Bronchial epithelial cell (primary cell): ENCODE data around the gene GANC. TPM values are rescaled to one million over a fixed set of nuclear protein-coding genes. Genes with fewer than 3 reads are reported as not detected.
"Not testable (repeated sequence)": the region's sequence is repeated elsewhere in the genome, so short reads cannot be mapped to it uniquely, and the experiment has no call there.

ENCODE experiments used
- DNase-seq: peaks from one replicate; pipeline ENCODE4 v3.0.0-alpha.2; 2010; ENCODE audit warnings: low read depth
- FAIRE-seq: peaks from 2 replicates; lab custom pipeline; 2011; peaks lifted over from hg19 to GRCh38; lab: Jason Lieb, UNC
- H3K27me3 ChIP-seq: 2 replicates; pipeline ENCODE4 v1.5.1; 2011; ENCODE audit warnings: low read length; ENCODE audit not compliant: control insufficient read depth, insufficient read depth
- H3K36me3 ChIP-seq: 2 replicates; pipeline ENCODE4 v1.5.1; 2011; ENCODE audit warnings: low read length; ENCODE audit not compliant: control insufficient read depth, insufficient read depth
- H3K4me3 ChIP-seq: 2 replicates; pipeline ENCODE4 v1.5.1; 2011; ENCODE audit warnings: mild to moderate bottlenecking, low read depth, low read length, control low read depth
- CTCF ChIP-seq: IDR thresholded peaks from 2 replicates; pipeline ENCODE4 v1.5.1; 2011; ENCODE audit warnings: mild to moderate bottlenecking, moderate library complexity, low read length, control low read depth, inconsistent platforms; ENCODE audit not compliant: insufficient read depth, severe bottlenecking
- total RNA-seq: library from RNA; depleted of rRNA; stranded (reverse); fragments of >200 nt; gene quantifications from 2 replicates; pipeline ENCODE4 v1.2.1, GENCODE V29; 2014

The GANC gene
- total RNA-seq, 1 donor from 2014 or later, result 13.2 TPM

GRCh38 chr15:42306681-42307080 is 33.7 kb downstream of the GANC start:
- Histone ChIP-seq H3K4me3 (no peak overlapping the region), H3K27me3 (no peaks in the 10 kb centered on the region), H3K36me3 (peaks cover 2% of the 10 kb centered on the region)
- FAIRE-seq (no peak), DNase-seq (no peak)
- TF ChIP-seq CTCF, result no peak

DNA sequence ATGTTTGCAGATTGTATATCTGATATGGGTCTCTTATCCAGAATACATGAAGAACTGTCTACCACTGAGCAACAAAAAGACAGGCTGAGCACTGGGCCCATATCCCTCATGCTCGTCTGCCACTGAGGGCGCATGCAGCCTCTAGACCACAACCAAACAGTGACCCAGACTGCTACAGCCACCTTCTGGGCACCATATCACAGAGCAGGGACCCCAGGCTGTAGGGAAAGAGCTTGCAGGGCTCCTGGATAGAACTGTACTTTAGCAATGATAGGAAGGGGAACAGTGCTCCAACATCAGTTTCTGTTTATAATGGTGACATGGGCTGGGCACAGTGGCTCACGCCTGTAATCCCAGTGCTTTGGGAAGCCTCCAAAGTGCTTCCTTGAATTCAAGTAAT is 40.5 kb downstream of the GANC start:
- TF ChIP-seq CTCF, result no peak
- DNase-seq, result no peak
- Histone ChIP-seq H3K4me3 (no peak overlapping the region), H3K36me3 (peaks cover 4% of the 10 kb centered on the region), H3K27me3 (no peaks in the 10 kb centered on the region)
- peak; percentile 93 for FAIRE-seq

DNA sequence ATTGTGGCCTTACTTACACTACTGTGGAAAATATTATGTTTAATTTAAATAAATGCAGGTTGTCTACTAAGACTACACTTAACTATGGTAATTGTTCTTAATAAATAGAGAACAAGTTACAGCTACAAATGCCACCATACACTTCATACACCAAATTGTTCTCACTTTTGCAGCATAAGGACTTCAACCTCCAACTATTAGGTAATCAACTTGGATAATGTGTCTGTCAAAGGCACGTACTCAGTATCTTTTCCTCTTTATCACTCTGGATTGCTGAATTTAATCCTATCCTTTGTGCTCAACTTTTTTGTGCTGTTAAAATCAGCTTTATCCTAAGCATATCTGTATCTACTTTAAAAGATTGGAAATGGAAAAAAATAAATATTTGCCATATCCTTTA is 41.8 kb downstream of the GANC start:
- DNase-seq, result no peak
- no peak for FAIRE-seq
- Histone ChIP-seq H3K4me3 (no peak overlapping the region), H3K36me3 (peaks cover 4% of the 10 kb centered on the region), H3K27me3 (no peaks in the 10 kb centered on the region)
- TF ChIP-seq CTCF, result no peak

- peaks cover 4% of the 10 kb centered on the region for H3K36me3 ChIP-seq
- DNase-seq, result no peak
- FAIRE-seq, result no peak
- H3K27me3 ChIP-seq, result no peaks in the 10 kb centered on the region
- H3K4me3 ChIP-seq, result no peak overlapping the region
- TF ChIP-seq CTCF, result no peak
Observed at GRCh38 chr15:42315521-42315920, 42.5 kb downstream of the GANC start.

DNA sequence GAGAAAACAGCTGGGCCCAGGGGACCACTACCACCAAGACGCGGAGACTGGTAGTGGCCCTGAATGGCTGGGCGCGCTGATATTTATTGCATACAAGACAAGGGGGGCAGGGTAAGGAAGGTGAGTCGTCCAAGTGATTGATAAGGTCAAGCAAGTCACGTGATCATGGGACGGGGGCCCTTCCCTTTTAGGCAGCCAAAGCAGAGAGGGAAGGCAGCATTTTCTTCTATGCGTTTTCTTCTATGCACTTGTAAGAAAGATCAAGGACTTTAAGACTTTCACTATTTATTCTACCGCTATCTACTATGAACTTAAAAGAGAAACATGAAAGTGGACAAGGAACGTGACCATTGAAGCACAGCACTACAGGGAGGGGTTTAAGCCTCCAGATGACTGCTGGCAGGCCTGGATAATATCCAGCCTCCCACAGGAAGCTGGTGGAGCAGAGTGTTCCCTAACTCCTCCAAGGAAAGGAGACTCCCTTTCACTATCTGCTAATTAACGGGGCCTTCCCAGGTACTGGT is 43.3 kb downstream of the GANC start:
- not testable (repeated sequence) for H3K36me3 ChIP-seq, FAIRE-seq, H3K27me3 ChIP-seq, DNase-seq, H3K4me3 ChIP-seq

DNA sequence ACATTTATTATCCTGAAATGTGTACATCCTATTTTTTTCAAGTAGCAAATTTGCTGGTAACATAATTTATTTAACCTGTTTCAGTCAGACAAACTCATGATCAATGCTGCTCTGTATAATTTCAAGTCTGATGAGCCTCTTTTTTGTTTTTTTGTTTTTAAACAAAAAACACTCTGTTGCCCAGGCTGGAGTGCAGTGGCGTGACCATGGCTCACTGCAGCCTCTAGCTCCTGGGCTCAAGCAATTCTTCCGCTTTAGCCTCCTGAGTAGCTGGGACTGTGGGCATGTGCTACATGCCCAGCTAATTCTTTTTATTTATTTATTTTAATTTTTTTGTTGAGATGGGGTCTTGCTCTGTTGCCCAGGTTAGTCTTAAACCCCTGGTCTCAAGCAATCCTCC is 46.2 kb downstream of the GANC start:
- FAIRE-seq (no peak), DNase-seq (no peak)
- H3K36me3 ChIP-seq, result peaks cover 6% of the 10 kb centered on the region
- no peak for TF ChIP-seq CTCF
- H3K4me3 ChIP-seq, result no peak overlapping the region
- H3K27me3 ChIP-seq, result no peaks in the 10 kb centered on the region
